Adrenal gland (tissue), 12 donors: Measurements from ENCODE around the gene RPS6KA4. TPM values are rescaled to one million over a fixed set of nuclear protein-coding genes. Genes with fewer than 3 reads are reported as not detected.

Experiments used
- DNase-seq, 7 donors: peaks; one replicate each; pipeline ENCODE4 v3.0.0-alpha.2; 2019 to 2020
- H3K27ac ChIP-seq, 5 donors: fragments of 200-600 bp; sonication (generic) in 4 of 5; 1 replicate in 3 of 5; 2 replicates in 2 of 5; pipeline versions ENCODE4 v1.5.1 to v1.8.0; 2016 to 2020; ENCODE audit warnings: mild to moderate bottlenecking in 1 of 5
- H3K27me3 ChIP-seq: fragments of 200-600 bp; 2 replicates; pipeline ENCODE4 v1.8.0; 2021
- H3K36me3 ChIP-seq, 2 donors: fragments of 200-600 bp; replicated peaks in 1 of 2; 1 replicate in 1 of 2; 2 replicates in 1 of 2; pipeline versions ENCODE4 v1.5.1 to v1.8.0; 2018 to 2022
- H3K4me1 ChIP-seq, 2 donors: fragments of 200-600 bp; replicated peaks in 1 of 2; 1 replicate in 1 of 2; 2 replicates in 1 of 2; pipeline versions ENCODE4 v1.5.1 to v1.8.0; 2018 to 2021
- H3K4me3 ChIP-seq, 4 donors: fragments of 200-600 bp; sonication (generic) in 3 of 4; one replicate each; pipeline ENCODE4 v1.5.1; 2016 to 2018
- H3K9me3 ChIP-seq, 3 donors: fragments of 200-600 bp; sonication (generic) in 1 of 3; replicated peaks in 1 of 3; 1 replicate in 2 of 3; 2 replicates in 1 of 3; pipeline versions ENCODE4 v1.5.1 to v1.8.0; 2016 to 2021
- CTCF ChIP-seq, 6 experiments: fragments of 450-650 bp in 4 of 6; fragments of 200-600 bp in 2 of 6; sonication (generic) in 1 of 6; IDR thresholded peaks; 1 replicate in 5 of 6; 2 replicates in 1 of 6; pipeline versions ENCODE4 v1.5.1 to v1.8.0; 2016 to 2021; ENCODE audit warnings: antibody characterized with exemption in 6 of 6, mild to moderate bottlenecking in 2 of 6, moderate library complexity in 1 of 6
- POLR2A ChIP-seq, 2 donors: fragments of 450-650 bp; IDR thresholded peaks; one replicate each; pipeline ENCODE4 v1.6.1; 2017; ENCODE audit warnings: antibody characterized with exemption in 2 of 2, mild to moderate bottlenecking in 2 of 2, moderate library complexity in 1 of 2
- WGBS, 4 donors: extraction: QIAGEN DNeasy Blood & Tissue Kit in 2 of 4; methylation state at CpG; one replicate each; pipeline versions ENCODE4 v1.1.5 to v1.1.7; 2013 to 2017; 5-methylcytosine and 5-hydroxymethylcytosine counted together
- intact Hi-C, 2 donors: fragments of 100-400 bp; cut with DNase I; formaldehyde crosslinking; loops; one replicate each; pipeline versions ENCODE4 v1.14.1 to v1.15.0; 2022 to 2023
- polyA plus RNA-seq, 3 donors: library from polyadenylated mRNA; stranded (reverse); fragments of 200-250 nt in 2 of 3; fragments of 350-450 nt in 1 of 3; fragmentation: Illumina TruSeq in 1 of 3; extraction: RNeasy Lipid Tissue Mini Kit (QIAGEN cat#74804) in 1 of 3; gene quantifications; one replicate each; pipeline ENCODE4 v1.2.3, GENCODE V29; 2013 to 2014
- total RNA-seq, 9 donors: library from RNA; depleted of rRNA in 4 of 9; stranded (reverse); fragments of >200 nt in 4 of 9; fragments of 120-200 nt in 1 of 9; fragmentation: NEBNext Ultra II Directional in 1 of 9; extraction: Animal tissue kit (Norgen Biotek cat#: 25700) in 1 of 9; gene quantifications; one replicate each; pipeline versions ENCODE4 v1.1.0 to v1.2.4, GENCODE V29; 2013 to 2023
- donor health status: healthy with polysubstance abuse.
- donor health status: Bipolar disorder and iron deficiency.
- donor health status: DM: yes; HTN: yes; CAD: no.
- donor health status: DM: no; HTN: no; CAD: no.
- donor health status: DM: no; HTN: no; CAD: no.
- donor health status: DM: yes; HTN: yes; CAD: no.

RPS6KA4 gene
- total and polyA plus RNA-seq, 12 donors = 4.9 to 89.3 (median 26.3) TPM

- H3K27ac ChIP-seq = peak overlapping the region in 3 of 5 donors; percentile 40 to 76 (median 44)
- peak; percentile 87 to 92 (median 90) for DNase-seq
- intact Hi-C loops = loop anchor here (10.0 kb wide), 1 partner anchor 299 kb away; no protein-coding TSS in a partner anchor
- no peaks in the 10 kb centered on the region for H3K9me3 ChIP-seq
- no peaks in the 10 kb centered on the region for H3K27me3 ChIP-seq
- no peaks in the 10 kb centered on the region for H3K36me3 ChIP-seq
- peak overlapping the region in 2 of 4 donors; percentile 26 to 55 for H3K4me3 ChIP-seq
- no peak for TF ChIP-seq POLR2A (IDR thresholded peaks at IDR 0.05)
- TF ChIP-seq CTCF (IDR thresholded peaks at IDR 0.05) = peak; percentile 64 to 76 (median 72)
- peaks cover 14 to 33% of the 10 kb centered on the region in 2 donors for H3K4me1 ChIP-seq
- WGBS, 4 donors = 10 to 19% (median 14%) methylated on average over 12 to 23 of the region's 23 CpGs
Observed at GRCh38 chr11:64355078-64355940, 3.7 kb upstream of the RPS6KA4 start.

GRCh38 chr11:64356498-64357411 is 2.2 kb upstream of the RPS6KA4 start:
- peaks cover 0 to 10% of the 10 kb centered on the region in 2 donors for H3K36me3 ChIP-seq
- intact Hi-C loops = loop anchor here (10.0 kb wide), 1 partner anchor 298 kb away; no protein-coding TSS in a partner anchor
- H3K27ac ChIP-seq = no peak overlapping the region

GRCh38 chr11:64357446-64357845 is 1.5 kb upstream of the RPS6KA4 start:
- peaks cover 0 to 17% of the 10 kb centered on the region in 2 donors for H3K36me3 ChIP-seq
- H3K4me1 ChIP-seq = peaks cover 14 to 35% of the 10 kb centered on the region in 2 donors
- TF ChIP-seq CTCF (IDR thresholded peaks at IDR 0.05) (no peak), POLR2A (IDR thresholded peaks at IDR 0.05) (no peak)
- no peaks in the 10 kb centered on the region for H3K9me3 ChIP-seq
- WGBS, 4 donors = 92 to 100% (median 96%) methylated on average over 1 to 6 of the region's 6 CpGs
- H3K4me3 ChIP-seq = no peak overlapping the region
- no peak for DNase-seq
- intact Hi-C loops = loop anchor here (10.0 kb wide), 1 partner anchor 297 kb away; no protein-coding TSS in a partner anchor
- no peaks in the 10 kb centered on the region for H3K27me3 ChIP-seq
- H3K27ac ChIP-seq = no peak overlapping the region

More at GRCh38 chr11:64356498-64357411, 2.2 kb upstream of the RPS6KA4 start:
- no peak for TF ChIP-seq POLR2A (IDR thresholded peaks at IDR 0.05)
- peak in 2 of 6 experiments; percentile 9 to 24 for TF ChIP-seq CTCF (IDR thresholded peaks at IDR 0.05)
- DNase-seq = no peak
- Histone ChIP-seq H3K4me1 (peaks cover 14 to 35% of the 10 kb centered on the region in 2 donors), H3K4me3 (no peak overlapping the region), H3K9me3 (no peaks in the 10 kb centered on the region), H3K27me3 (no peaks in the 10 kb centered on the region)
- WGBS, 4 donors = 82 to 87% (median 86%) methylated on average over 16 to 25 of the region's 25 CpGs
